GM12872 (cell line): Measurements from ENCODE around the gene IDI2.

Experiments
- CTCF ChIP-seq: IDR thresholded peaks from 3 replicates; pipeline ENCODE4 v1.5.1; 2011; ENCODE audit warnings: low read depth, mild to moderate bottlenecking, low read length, moderate library complexity; ENCODE audit not compliant: insufficient read depth

The IDI2 gene

GRCh38 chr10:1015688-1016087 lies 10.0 kb downstream of the IDI2 start:
- TF ChIP-seq CTCF: no peak

- TF ChIP-seq CTCF: no peak
Measured at GRCh38 chr10:1011696-1012095, 14.0 kb downstream of the IDI2 start.

GRCh38 chr10:1010703-1011102 lies 15.0 kb downstream of the IDI2 start:
- no peak for TF ChIP-seq CTCF

- TF ChIP-seq CTCF: no peak
Measured at GRCh38 chr10:1009071-1009494, 16.6 kb downstream of the IDI2 start.

- TF ChIP-seq CTCF: no peak
Measured at GRCh38 chr10:1007583-1007982, 18.1 kb downstream of the IDI2 start.

- no peak for TF ChIP-seq CTCF
Measured at GRCh38 chr10:1006573-1006972, 19.1 kb downstream of the IDI2 start.

GRCh38 chr10:1003884-1004670 lies 21.6 kb downstream of the IDI2 start:
- no peak for TF ChIP-seq CTCF
